ENCODE data around the gene SEPHS1. TPM values are rescaled to one million over a fixed set of nuclear protein-coding genes. Genes with fewer than 3 reads are reported as not detected.

SEPHS1 gene
- polyA plus RNA-seq, 1 of the 3 experiments (the other 2 are of a cell fraction) = 64.8 TPM

- Histone ChIP-seq H3K4me2 (no peak overlapping the region), H3K4me3 (ENCODE audit: low read depth in 2 of 2, low read length in 1 of 2) (no peak overlapping the region), H3K27me3 (ENCODE audit: insufficient read depth) (peaks cover 7% of the 10 kb centered on the region), H2AFZ (ENCODE audit: low read depth) (no peak overlapping the region), H3K27ac (ENCODE audit: low read depth in 2 of 2, low read length in 1 of 2) (no peak overlapping the region), H4K20me1 (ENCODE audit: insufficient read depth) (no peaks in the 10 kb centered on the region), H3K79me2 (ENCODE audit: insufficient read depth) (no peaks in the 10 kb centered on the region), H3K4me1 (ENCODE audit: control insufficient read depth in 1 of 2, insufficient read depth in 2 of 2, low read depth in 1 of 2, low read length in 1 of 2) (no peaks in the 10 kb centered on the region; a peak in 1 of 4 replicates), H3K36me3 (replicated peaks in 1 of 2; ENCODE audit: control insufficient read depth in 1 of 2, insufficient read depth in 2 of 2, low read length in 1 of 2) (no peaks in the 10 kb centered on the region), H3K9me2 (no peaks in the 10 kb centered on the region), H3F3A (replicated peaks; ENCODE audit: insufficient read depth) (no peaks in the 10 kb centered on the region), H3K9me3 (no peaks in the 10 kb centered on the region), H3K9ac (no peak overlapping the region)
- DNase-seq = no peak
- ChIA-PET CTCF (interaction anchor here (1.0 to 2.3 kb wide), 2 partner anchors 14 to 21 kb away, joined by 5 to 6 read pairs; no protein-coding TSS in a partner anchor), POLR2A (no interaction called here)
- 58% methylated on average over 5 of the region's 5 CpGs for WGBS (ENCODE audit: low lambda C conversion rate)
- TF ChIP-seq GATA2 (CRISPR knock-in tag; IDR thresholded peaks at IDR 0.05) (no peak), RFX5 (IDR thresholded peaks at IDR 0.05; ENCODE audit: low read length) (no peak), REST (IDR thresholded peaks at IDR 0.05; ENCODE audit: low read depth, low read length) (no peak), SMC3 (IDR thresholded peaks at IDR 0.05; ENCODE audit: low read depth, low read length) (no peak), NFIC (IDR thresholded peaks at IDR 0.05; ENCODE audit: borderline replicate concordance) (no peak), MAX (IDR thresholded peaks at IDR 0.05; ENCODE audit: low read depth) (no peak), POLR2AphosphoS5 (IDR thresholded peaks at IDR 0.05; ENCODE audit: low read depth, low read length) (no peak), MXI1 (IDR thresholded peaks at IDR 0.05; ENCODE audit: low read depth, low read length) (no peak), USF2 (IDR thresholded peaks at IDR 0.05; ENCODE audit: borderline replicate concordance, low read depth, low read length) (no peak), MEF2A (IDR thresholded peaks at IDR 0.05; ENCODE audit: borderline replicate concordance, low read depth) (no peak), RXRA (IDR thresholded peaks at IDR 0.05; ENCODE audit: borderline replicate concordance, low read depth) (no peak), FOXM1 (IDR thresholded peaks at IDR 0.05; ENCODE audit: low read depth) (no peak), SIN3A (IDR thresholded peaks at IDR 0.05; ENCODE audit: borderline replicate concordance, low read depth, low read length) (no peak), RCOR1 (IDR thresholded peaks at IDR 0.05; ENCODE audit: low read length) (no peak), FOSL2 (IDR thresholded peaks at IDR 0.05; ENCODE audit: borderline replicate concordance, low read depth) (no peak), GABPA (IDR thresholded peaks at IDR 0.05; ENCODE audit: low read depth) (no peak), TAF1 (IDR thresholded peaks at IDR 0.05; ENCODE audit: borderline replicate concordance, low read depth, low read length) (no peak)
These were observed 44.6 kb upstream of the SEPHS1 start for GRCh38 chr10:13392701-13393100.

All from SK-N-SH (cell line).